ENCODE data around the gene ASCC2. TPM values are rescaled to one million over a fixed set of nuclear protein-coding genes. Genes with fewer than 3 reads are reported as not detected.
"Not testable (repeated sequence)": the region's sequence is repeated elsewhere in the genome, so short reads cannot be mapped to it uniquely, and the experiment has no call there.

The ASCC2 gene
- total RNA-seq, 1 experiment from 2014 or later, result 54.9 TPM

GRCh38 chr22:29757096-29757495 is 81.0 kb downstream of the ASCC2 start:
- ChIA-PET POLR2A (ENCODE audit: low non-redundant PET) (no interaction called here), CTCF (interaction anchor here (0.6 kb wide), 1 partner anchor 352 kb away, joined by 3 read pairs; no protein-coding TSS in a partner anchor)
- BruUV-seq (replicated peaks), result no TSS peak
- peaks cover 8% of the 10 kb centered on the region for H3K4me1 ChIP-seq (ENCODE audit: insufficient read depth, low read length, poor library complexity, severe bottlenecking)
- no peak overlapping the region for H3K4me3 ChIP-seq (ENCODE audit: low read depth, low read length, poor library complexity, severe bottlenecking)
- no peak overlapping the region for H3K27ac ChIP-seq (ENCODE audit: low read depth, low read length, poor library complexity, severe bottlenecking)
- TF ChIP-seq CTCF (conservative IDR thresholded peaks at IDR 0.05; ENCODE audit: low read depth, low read length), result no peak
- H3K36me3 ChIP-seq (ENCODE audit: insufficient read depth, low read length, poor library complexity, severe bottlenecking), result no peaks in the 10 kb centered on the region
- H3K27me3 ChIP-seq (replicated peaks; ENCODE audit: insufficient read depth, low read depth, low read length, poor library complexity), result no peaks in the 10 kb centered on the region
- DNase-seq (ENCODE audit: low spot score), result no peak
- H3K9me3 ChIP-seq (ENCODE audit: low read depth, low read length, poor library complexity, severe bottlenecking), result no peaks in the 10 kb centered on the region
- intact Hi-C loops (cut with micrococcal nuclease; ENCODE audit: unreplicated experiment), result no loop called here

GRCh38 chr22:29756341-29756740 is 81.7 kb downstream of the ASCC2 start:
- ChIA-PET CTCF (no interaction called here), POLR2A (ENCODE audit: low non-redundant PET) (no interaction called here)
- no TSS peak for BruUV-seq (replicated peaks)
- H3K36me3 ChIP-seq (ENCODE audit: insufficient read depth, low read length, poor library complexity, severe bottlenecking), result no peaks in the 10 kb centered on the region
- no peak overlapping the region for H3K27ac ChIP-seq (ENCODE audit: low read depth, low read length, poor library complexity, severe bottlenecking)
- H3K4me3 ChIP-seq (ENCODE audit: low read depth, low read length, poor library complexity, severe bottlenecking), result no peak overlapping the region
- DNase-seq (ENCODE audit: low spot score), result no peak
- TF ChIP-seq EZH2 (IDR thresholded peaks at IDR 0.05; ENCODE audit: borderline replicate concordance, low read depth, low read length, poor library complexity, severe bottlenecking) (no peak), CTCF (conservative IDR thresholded peaks at IDR 0.05; ENCODE audit: low read depth, low read length) (no peak)
- H3K27me3 ChIP-seq (replicated peaks; ENCODE audit: insufficient read depth, low read depth, low read length, poor library complexity), result no peaks in the 10 kb centered on the region
- H3K9me3 ChIP-seq (ENCODE audit: low read depth, low read length, poor library complexity, severe bottlenecking), result no peaks in the 10 kb centered on the region
- intact Hi-C loops (cut with micrococcal nuclease; ENCODE audit: unreplicated experiment), result no loop called here
- H3K4me1 ChIP-seq (ENCODE audit: insufficient read depth, low read length, poor library complexity, severe bottlenecking), result peaks cover 8% of the 10 kb centered on the region

GRCh38 chr22:29755889-29756288 is 82.2 kb downstream of the ASCC2 start:
- Histone ChIP-seq H3K4me3 (ENCODE audit: low read depth, low read length, poor library complexity, severe bottlenecking) (no peak overlapping the region), H3K36me3 (ENCODE audit: insufficient read depth, low read length, poor library complexity, severe bottlenecking) (no peaks in the 10 kb centered on the region), H3K27me3 (replicated peaks; ENCODE audit: insufficient read depth, low read depth, low read length, poor library complexity) (no peaks in the 10 kb centered on the region), H3K4me1 (ENCODE audit: insufficient read depth, low read length, poor library complexity, severe bottlenecking) (peaks cover 8% of the 10 kb centered on the region), H3K9me3 (ENCODE audit: low read depth, low read length, poor library complexity, severe bottlenecking) (no peaks in the 10 kb centered on the region), H3K27ac (ENCODE audit: low read depth, low read length, poor library complexity, severe bottlenecking) (no peak overlapping the region)
- ChIA-PET POLR2A (ENCODE audit: low non-redundant PET) (no interaction called here), CTCF (no interaction called here)
- intact Hi-C loops (cut with micrococcal nuclease; ENCODE audit: unreplicated experiment), result no loop called here
- BruUV-seq (replicated peaks), result no TSS peak
- DNase-seq (ENCODE audit: low spot score), result no peak
- TF ChIP-seq CTCF (conservative IDR thresholded peaks at IDR 0.05; ENCODE audit: low read depth, low read length) (no peak), EZH2 (IDR thresholded peaks at IDR 0.05; ENCODE audit: borderline replicate concordance, low read depth, low read length, poor library complexity, severe bottlenecking) (no peak)

- DNase-seq (ENCODE audit: low spot score); H3K27ac ChIP-seq (ENCODE audit: low read depth, low read length, poor library complexity, severe bottlenecking); H3K36me3 ChIP-seq (ENCODE audit: insufficient read depth, low read length, poor library complexity, severe bottlenecking); H3K4me1 ChIP-seq (ENCODE audit: insufficient read depth, low read length, poor library complexity, severe bottlenecking); intact Hi-C loops (cut with micrococcal nuclease; ENCODE audit: unreplicated experiment); POLR2A ChIA-PET (ENCODE audit: low non-redundant PET); BruUV-seq (replicated peaks); H3K9me3 ChIP-seq (ENCODE audit: low read depth, low read length, poor library complexity, severe bottlenecking); CTCF ChIA-PET; H3K4me3 ChIP-seq (ENCODE audit: low read depth, low read length, poor library complexity, severe bottlenecking); H3K27me3 ChIP-seq (replicated peaks; ENCODE audit: insufficient read depth, low read depth, low read length, poor library complexity): not testable (repeated sequence)
Measured at GRCh38 chr22:29754658-29755395, 83.2 kb downstream of the ASCC2 start.
